MM.1S (cell line): ENCODE measurements around the gene KCNMA1.

Source experiments
- DNase-seq: peaks from one replicate; pipeline ENCODE4 v3.0.0-alpha.2; 2015
- H2AFZ ChIP-seq: fragments of 300-600 bp; sonication (generic); 2 replicates; pipeline ENCODE4 v1.6.0; 2016; ENCODE audit warnings: antibody characterized with exemption, low read length
- H3F3A ChIP-seq: fragments of 300-600 bp; sonication (generic); 2 replicates; pipeline ENCODE4 v1.6.1; 2016; ENCODE audit warnings: mild to moderate bottlenecking, antibody characterized with exemption, low read length, moderate library complexity, mixed read lengths; ENCODE audit not compliant: insufficient read depth
- H3K27ac ChIP-seq: fragments of 300-600 bp; sonication (generic); 2 replicates; pipeline ENCODE4 v1.5.1; 2016; ENCODE audit warnings: mild to moderate bottlenecking, low read length
- H3K27me3 ChIP-seq: fragments of 300-600 bp; sonication (generic); replicated peaks from 2 replicates; pipeline ENCODE4 v1.6.0; 2016; ENCODE audit warnings: low read length; ENCODE audit not compliant: insufficient read depth
- H3K36me3 ChIP-seq: fragments of 300-600 bp; sonication (generic); replicated peaks from 2 replicates; pipeline ENCODE4 v1.6.1; 2016; ENCODE audit warnings: mild to moderate bottlenecking, low read length, mixed read lengths; ENCODE audit not compliant: insufficient read depth
- H3K4me1 ChIP-seq: fragments of 300-600 bp; sonication (generic); 2 replicates; pipeline ENCODE4 v1.6.1; 2016; ENCODE audit warnings: low read length, mixed read lengths
- H3K4me2 ChIP-seq: fragments of 300-600 bp; sonication (generic); 2 replicates; pipeline ENCODE4 v1.6.0; 2016; ENCODE audit warnings: low read depth, low read length
- H3K4me3 ChIP-seq: fragments of 300-600 bp; sonication (generic); 2 replicates; pipeline ENCODE4 v1.5.1; 2016; ENCODE audit warnings: low read length, mixed read lengths
- H3K79me2 ChIP-seq: fragments of 300-600 bp; sonication (generic); 2 replicates; pipeline ENCODE4 v1.6.1; 2016; ENCODE audit warnings: mixed run types, low read length, mixed read lengths
- H3K9ac ChIP-seq: fragments of 300-600 bp; sonication (generic); 2 replicates; pipeline ENCODE4 v1.6.1; 2016; ENCODE audit warnings: low read length, mixed read lengths
- H3K9me2 ChIP-seq: fragments of 300-600 bp; sonication (generic); replicated peaks from 2 replicates; pipeline ENCODE4 v1.6.1; 2016; ENCODE audit warnings: mild to moderate bottlenecking, low read length, mixed read lengths; ENCODE audit not compliant: insufficient read depth
- H3K9me3 ChIP-seq: fragments of 300-600 bp; sonication (generic); replicated peaks from 2 replicates; pipeline ENCODE4 v1.6.1; 2016; ENCODE audit warnings: mild to moderate bottlenecking, low read length, mixed read lengths; ENCODE audit not compliant: insufficient read depth
- H4K20me1 ChIP-seq: fragments of 300-600 bp; sonication (generic); 2 replicates; pipeline ENCODE4 v1.6.1; 2016; ENCODE audit warnings: mild to moderate bottlenecking, low read length, moderate library complexity, mixed read lengths; ENCODE audit not compliant: insufficient read depth
- EZH2 ChIP-seq: fragments of 300-600 bp; sonication (generic); optimal IDR thresholded peaks from 2 replicates; pipeline ENCODE3; 2017; ENCODE audit warnings: low read depth, mild to moderate bottlenecking, antibody characterized with exemption, low read length, mixed read lengths
- EZH2phosphoT487 ChIP-seq: fragments of 300-600 bp; sonication (generic); IDR thresholded peaks from 2 replicates; pipeline ENCODE4 v1.6.1; 2018; ENCODE audit warnings: antibody characterized with exemption, low read length
- TF ChIP-seq, protein P1 (sequence below): fragments of 300-600 bp; sonication (generic); IDR thresholded peaks from 2 replicates; pipeline ENCODE4 v1.5.1; 2016; ENCODE audit warnings: antibody characterized with exemption, low read length, mixed read lengths

The KCNMA1 gene

DNA sequence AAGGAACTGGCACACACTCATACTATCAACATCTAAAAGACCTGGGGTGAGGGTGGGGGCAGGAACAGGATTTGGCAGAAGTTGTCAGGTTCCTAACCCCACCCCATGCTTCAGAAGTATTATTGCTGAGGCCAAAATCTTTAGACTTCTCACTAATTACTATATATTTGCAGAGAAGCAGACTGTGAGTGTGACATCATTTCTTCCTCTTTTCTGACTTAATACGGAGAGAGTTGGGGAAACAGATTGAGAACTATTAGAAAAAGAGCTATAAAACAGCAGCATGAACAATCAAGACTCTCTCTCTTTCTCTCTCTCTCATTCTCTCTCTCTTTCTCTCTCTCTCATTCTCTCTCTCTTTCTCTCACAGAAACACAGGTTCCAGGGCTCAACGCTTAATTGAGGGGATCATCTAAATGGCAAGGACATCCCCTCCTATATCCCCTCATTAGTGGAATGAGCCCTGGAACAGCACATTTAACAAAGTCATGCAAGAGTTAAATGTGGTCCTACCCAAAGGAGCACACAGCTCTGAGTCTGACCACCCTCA lies 94.8 kb downstream of the KCNMA1 start:
- no peak overlapping the region for H3K4me3 ChIP-seq
- H3K79me2 ChIP-seq, result no peaks in the 10 kb centered on the region
- no peaks in the 10 kb centered on the region for H3K9me3 ChIP-seq
- no peak for DNase-seq
- H3K4me2 ChIP-seq, result no peak overlapping the region
- no peaks in the 10 kb centered on the region for H3K27me3 ChIP-seq
- H3F3A ChIP-seq, result no peaks in the 10 kb centered on the region
- no peaks in the 10 kb centered on the region for H3K36me3 ChIP-seq
- H2AFZ ChIP-seq, result no peak overlapping the region
- H3K4me1 ChIP-seq, result no peaks in the 10 kb centered on the region
- no peak overlapping the region for H3K9ac ChIP-seq
- no peaks in the 10 kb centered on the region for H4K20me1 ChIP-seq
- H3K9me2 ChIP-seq, result no peaks in the 10 kb centered on the region
- no peak for TF ChIP-seq EZH2phosphoT487
- no peak for TF ChIP-seq EZH2
- TF ChIP-seq, protein P1, sequence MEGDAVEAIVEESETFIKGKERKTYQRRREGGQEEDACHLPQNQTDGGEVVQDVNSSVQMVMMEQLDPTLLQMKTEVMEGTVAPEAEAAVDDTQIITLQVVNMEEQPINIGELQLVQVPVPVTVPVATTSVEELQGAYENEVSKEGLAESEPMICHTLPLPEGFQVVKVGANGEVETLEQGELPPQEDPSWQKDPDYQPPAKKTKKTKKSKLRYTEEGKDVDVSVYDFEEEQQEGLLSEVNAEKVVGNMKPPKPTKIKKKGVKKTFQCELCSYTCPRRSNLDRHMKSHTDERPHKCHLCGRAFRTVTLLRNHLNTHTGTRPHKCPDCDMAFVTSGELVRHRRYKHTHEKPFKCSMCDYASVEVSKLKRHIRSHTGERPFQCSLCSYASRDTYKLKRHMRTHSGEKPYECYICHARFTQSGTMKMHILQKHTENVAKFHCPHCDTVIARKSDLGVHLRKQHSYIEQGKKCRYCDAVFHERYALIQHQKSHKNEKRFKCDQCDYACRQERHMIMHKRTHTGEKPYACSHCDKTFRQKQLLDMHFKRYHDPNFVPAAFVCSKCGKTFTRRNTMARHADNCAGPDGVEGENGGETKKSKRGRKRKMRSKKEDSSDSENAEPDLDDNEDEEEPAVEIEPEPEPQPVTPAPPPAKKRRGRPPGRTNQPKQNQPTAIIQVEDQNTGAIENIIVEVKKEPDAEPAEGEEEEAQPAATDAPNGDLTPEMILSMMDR, result no peak
- H3K27ac ChIP-seq, result no peak overlapping the region

DNA sequence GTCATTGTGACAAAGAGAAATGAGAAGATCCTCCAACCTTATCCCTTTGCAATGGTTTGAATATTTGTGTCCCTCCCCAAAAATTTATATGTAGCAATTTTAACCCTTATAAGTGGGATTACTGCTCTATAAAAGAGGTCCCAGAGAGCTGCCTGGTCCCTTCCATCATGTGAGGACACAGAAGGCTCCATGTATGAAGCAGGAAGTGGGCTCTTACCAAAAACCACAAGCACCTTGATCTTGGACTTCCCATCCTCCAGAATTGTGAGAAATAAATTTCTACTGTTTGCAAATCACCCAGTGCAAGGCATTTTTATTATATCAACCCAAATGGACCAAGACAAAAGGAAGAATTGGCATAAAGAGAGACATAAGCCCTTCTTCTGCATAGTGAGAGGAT lies 95.7 kb downstream of the KCNMA1 start:
- no peak for DNase-seq
- H3F3A ChIP-seq, result no peaks in the 10 kb centered on the region
- H3K4me3 ChIP-seq, result no peak overlapping the region
- H4K20me1 ChIP-seq, result no peaks in the 10 kb centered on the region
- no peaks in the 10 kb centered on the region for H3K79me2 ChIP-seq
- TF ChIP-seq, protein P1, result no peak
- TF ChIP-seq EZH2 (no peak), EZH2phosphoT487 (no peak)
- no peaks in the 10 kb centered on the region for H3K36me3 ChIP-seq
- no peaks in the 10 kb centered on the region for H3K4me1 ChIP-seq
- H3K27me3 ChIP-seq, result no peaks in the 10 kb centered on the region
- no peak overlapping the region for H2AFZ ChIP-seq
- H3K9ac ChIP-seq, result no peak overlapping the region
- no peaks in the 10 kb centered on the region for H3K9me3 ChIP-seq
- H3K9me2 ChIP-seq, result no peaks in the 10 kb centered on the region
- H3K27ac ChIP-seq, result no peak overlapping the region
- no peak overlapping the region for H3K4me2 ChIP-seq

DNA sequence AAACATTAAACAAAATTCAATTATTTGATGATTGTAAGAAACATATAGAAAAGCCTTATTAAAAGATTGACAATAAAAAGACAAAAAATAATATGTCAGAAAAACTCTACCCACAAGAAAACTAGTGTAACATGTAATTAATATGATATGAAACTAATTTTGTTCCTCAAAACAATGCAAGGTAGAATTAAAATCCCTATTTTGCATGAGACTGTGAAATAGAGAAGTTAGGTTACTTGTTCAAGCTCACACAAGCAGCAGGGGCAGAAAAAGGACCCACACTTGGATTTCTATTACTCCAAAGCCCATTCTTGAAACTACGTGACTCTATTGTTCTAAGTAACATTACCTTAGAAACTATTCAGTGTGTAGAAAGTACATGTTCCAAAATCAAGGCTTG lies 96.4 kb downstream of the KCNMA1 start:
- no peaks in the 10 kb centered on the region for H4K20me1 ChIP-seq
- H3K9ac ChIP-seq, result no peak overlapping the region
- DNase-seq, result no peak
- H2AFZ ChIP-seq, result no peak overlapping the region
- H3K36me3 ChIP-seq, result no peaks in the 10 kb centered on the region
- H3K27ac ChIP-seq, result no peak overlapping the region
- H3F3A ChIP-seq, result no peaks in the 10 kb centered on the region
- no peak overlapping the region for H3K4me3 ChIP-seq
- H3K9me2 ChIP-seq, result no peaks in the 10 kb centered on the region
- H3K27me3 ChIP-seq, result no peaks in the 10 kb centered on the region
- no peak overlapping the region for H3K4me2 ChIP-seq
- no peak for TF ChIP-seq EZH2phosphoT487
- TF ChIP-seq, protein P1, result no peak
- H3K79me2 ChIP-seq, result no peaks in the 10 kb centered on the region
- H3K9me3 ChIP-seq, result no peaks in the 10 kb centered on the region
- no peaks in the 10 kb centered on the region for H3K4me1 ChIP-seq
